ENCODE measurements around the gene HTR4. TPM values are rescaled to one million over a fixed set of nuclear protein-coding genes. Genes with fewer than 3 reads are reported as not detected.

HTR4 gene
- total and polyA plus RNA-seq, 2 donors from 2014 or later = 0.22 TPM; not detected in 1

- no peak for TF ChIP-seq CTCF (IDR thresholded peaks at IDR 0.05; ENCODE audit: borderline replicate concordance, extremely low read depth, insufficient read depth)
- Histone ChIP-seq H3K4me3 (ENCODE audit: low read length in 3 of 3) (no peak overlapping the region), H3K27me3 (ENCODE audit: control insufficient read depth, insufficient read depth, low read length) (no peaks in the 10 kb centered on the region), H3K36me3 (ENCODE audit: control insufficient read depth in 2 of 3, insufficient read depth in 3 of 3, low read length in 3 of 3) (no peaks in the 10 kb centered on the region), H3K27ac (ENCODE audit: low read depth in 2 of 2, low read length in 2 of 2) (no peak overlapping the region), H3K4me1 (ENCODE audit: control insufficient read depth in 2 of 3, insufficient read depth in 2 of 3, low read depth in 1 of 3, low read length in 3 of 3) (peaks cover 0 to 3% (median 0%) of the 10 kb centered on the region in 3 donors), H3K9me3 (ENCODE audit: control insufficient read depth in 2 of 3, insufficient read depth in 1 of 3, low read length in 3 of 3) (no peaks in the 10 kb centered on the region), H3K9ac (ENCODE audit: low read length in 3 of 3) (no peak overlapping the region)
- no peak for FAIRE-seq
- DNase-seq = no peak
- intact Hi-C loops (cut with DNase I) = no loop called here
Measured at GRCh38 chr5:148458036-148458888, 196.1 kb downstream of the HTR4 start.

GRCh38 chr5:148457183-148457620 is 197.1 kb downstream of the HTR4 start:
- H3K27me3 ChIP-seq (ENCODE audit: control insufficient read depth, insufficient read depth, low read length) = no peaks in the 10 kb centered on the region
- no peaks in the 10 kb centered on the region for H3K36me3 ChIP-seq (ENCODE audit: control insufficient read depth in 2 of 3, insufficient read depth in 3 of 3, low read length in 3 of 3)
- H3K4me1 ChIP-seq (ENCODE audit: control insufficient read depth in 2 of 3, insufficient read depth in 2 of 3, low read depth in 1 of 3, low read length in 3 of 3) = peaks cover 0 to 3% (median 0%) of the 10 kb centered on the region in 3 donors
- no peaks in the 10 kb centered on the region for H3K9me3 ChIP-seq (ENCODE audit: control insufficient read depth in 2 of 3, insufficient read depth in 1 of 3, low read length in 3 of 3)
- FAIRE-seq (no peak), DNase-seq (peak in 3 of 5 donors; percentile 32 to 60 (median 44))
- H3K4me3 ChIP-seq (ENCODE audit: low read length in 3 of 3) = no peak overlapping the region
- peak; percentile 51 for TF ChIP-seq CTCF (IDR thresholded peaks at IDR 0.05; ENCODE audit: borderline replicate concordance, extremely low read depth, insufficient read depth)
- intact Hi-C loops (cut with DNase I) = no loop called here
- no peak overlapping the region for H3K9ac ChIP-seq (ENCODE audit: low read length in 3 of 3)
- H3K27ac ChIP-seq (ENCODE audit: low read depth in 2 of 2, low read length in 2 of 2) = no peak overlapping the region

GRCh38 chr5:148455185-148455584 is 199.1 kb downstream of the HTR4 start:
- intact Hi-C loops (cut with DNase I) = no loop called here
- H3K4me3 ChIP-seq (ENCODE audit: low read length in 3 of 3) = no peak overlapping the region
- H3K36me3 ChIP-seq (ENCODE audit: control insufficient read depth in 2 of 3, insufficient read depth in 3 of 3, low read length in 3 of 3) = no peaks in the 10 kb centered on the region
- H3K9me3 ChIP-seq (ENCODE audit: control insufficient read depth in 2 of 3, insufficient read depth in 1 of 3, low read length in 3 of 3) = no peaks in the 10 kb centered on the region
- no peaks in the 10 kb centered on the region for H3K27me3 ChIP-seq (ENCODE audit: control insufficient read depth, insufficient read depth, low read length)
- FAIRE-seq (no peak), DNase-seq (no peak)
- H3K4me1 ChIP-seq (ENCODE audit: control insufficient read depth in 2 of 3, insufficient read depth in 2 of 3, low read depth in 1 of 3, low read length in 3 of 3) = peaks cover 0 to 3% (median 0%) of the 10 kb centered on the region in 3 donors
- no peak overlapping the region for H3K9ac ChIP-seq (ENCODE audit: low read length in 3 of 3)
- no peak overlapping the region for H3K27ac ChIP-seq (ENCODE audit: low read depth in 2 of 2, low read length in 2 of 2)
- no peak for TF ChIP-seq CTCF (IDR thresholded peaks at IDR 0.05; ENCODE audit: borderline replicate concordance, extremely low read depth, insufficient read depth)

Data from kidney (tissue), 14 donors.